WERI-Rb-1 (cell line): ENCODE data around the gene C13orf46.

Experiments used
- DNase-seq: peaks from one replicate; pipeline ENCODE4 v3.0.0-alpha.2; 2020
- H3K27ac ChIP-seq: fragments of 250-450 bp; sonication (Bioruptor Pico); 2 replicates; pipeline ENCODE4 v1.5.1; 2020; ENCODE audit warnings: mild to moderate bottlenecking, moderate library complexity
- H3K27me3 ChIP-seq: fragments of 250-450 bp; sonication (Bioruptor Pico); 2 replicates; pipeline ENCODE4 v1.5.1; 2021; ENCODE audit warnings: mild to moderate bottlenecking, low read depth, moderate library complexity; ENCODE audit not compliant: insufficient read depth, severe bottlenecking
- H3K36me3 ChIP-seq: fragments of 250-450 bp; sonication (Bioruptor Pico); 2 replicates; pipeline ENCODE4 v1.5.1; 2020; ENCODE audit warnings: mild to moderate bottlenecking, moderate library complexity
- H3K4me3 ChIP-seq: 2 replicates; pipeline ENCODE4 v1.5.1; 2011; ENCODE audit warnings: low read depth, mild to moderate bottlenecking, control low read depth, low read length
- H3K9me3 ChIP-seq: fragments of 250-450 bp; sonication (Bioruptor Pico); 2 replicates; pipeline ENCODE4 v1.5.1; 2021; ENCODE audit warnings: mild to moderate bottlenecking, moderate library complexity; ENCODE audit not compliant: severe bottlenecking
- CTCF ChIP-seq: IDR thresholded peaks from 2 replicates; pipeline ENCODE4 v1.5.1; 2011; ENCODE audit warnings: low read depth, mild to moderate bottlenecking, control low read depth, inconsistent platforms, low read length

The C13orf46 gene

GRCh38 chr13:113942591-113943103, 31.2 kb downstream of the C13orf46 start:
- TF ChIP-seq CTCF: no peak
- no peak for DNase-seq
- no peaks in the 10 kb centered on the region for H3K27me3 ChIP-seq
- no peaks in the 10 kb centered on the region for H3K36me3 ChIP-seq
- H3K27ac ChIP-seq: no peak overlapping the region
- peaks cover 4% of the 10 kb centered on the region for H3K9me3 ChIP-seq
- H3K4me3 ChIP-seq: no peak overlapping the region

- Histone ChIP-seq H3K27ac (peak overlapping the region; percentile 34; the same call in 1 of the 2 replicates), H3K4me3 (no peak overlapping the region), H3K27me3 (no peaks in the 10 kb centered on the region), H3K9me3 (peaks cover 4% of the 10 kb centered on the region), H3K36me3 (no peaks in the 10 kb centered on the region)
- no peak for TF ChIP-seq CTCF
- DNase-seq: peak; percentile 49
Observed at GRCh38 chr13:113941571-113942191, 32.2 kb downstream of the C13orf46 start.

DNA sequence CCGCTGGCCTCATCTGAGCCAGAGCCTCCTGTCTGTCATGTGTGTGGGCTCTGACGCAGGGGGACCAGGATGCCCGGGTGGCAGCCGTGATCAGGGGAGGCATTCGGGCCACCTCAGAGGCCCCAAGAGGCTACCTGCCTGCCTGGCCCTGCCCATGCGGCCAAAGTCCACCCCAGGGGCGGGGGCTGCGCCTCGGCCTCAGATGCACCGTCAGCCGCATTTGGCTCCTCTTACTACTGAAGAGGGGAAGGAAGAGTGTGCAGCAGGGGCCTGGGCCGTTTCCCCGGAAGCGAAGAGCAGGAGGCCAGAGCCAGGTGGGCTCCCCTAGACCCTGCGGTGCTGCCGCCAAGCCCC, 34.0 kb downstream of the C13orf46 start:
- no peak for DNase-seq
- no peak overlapping the region for H3K27ac ChIP-seq

DNA sequence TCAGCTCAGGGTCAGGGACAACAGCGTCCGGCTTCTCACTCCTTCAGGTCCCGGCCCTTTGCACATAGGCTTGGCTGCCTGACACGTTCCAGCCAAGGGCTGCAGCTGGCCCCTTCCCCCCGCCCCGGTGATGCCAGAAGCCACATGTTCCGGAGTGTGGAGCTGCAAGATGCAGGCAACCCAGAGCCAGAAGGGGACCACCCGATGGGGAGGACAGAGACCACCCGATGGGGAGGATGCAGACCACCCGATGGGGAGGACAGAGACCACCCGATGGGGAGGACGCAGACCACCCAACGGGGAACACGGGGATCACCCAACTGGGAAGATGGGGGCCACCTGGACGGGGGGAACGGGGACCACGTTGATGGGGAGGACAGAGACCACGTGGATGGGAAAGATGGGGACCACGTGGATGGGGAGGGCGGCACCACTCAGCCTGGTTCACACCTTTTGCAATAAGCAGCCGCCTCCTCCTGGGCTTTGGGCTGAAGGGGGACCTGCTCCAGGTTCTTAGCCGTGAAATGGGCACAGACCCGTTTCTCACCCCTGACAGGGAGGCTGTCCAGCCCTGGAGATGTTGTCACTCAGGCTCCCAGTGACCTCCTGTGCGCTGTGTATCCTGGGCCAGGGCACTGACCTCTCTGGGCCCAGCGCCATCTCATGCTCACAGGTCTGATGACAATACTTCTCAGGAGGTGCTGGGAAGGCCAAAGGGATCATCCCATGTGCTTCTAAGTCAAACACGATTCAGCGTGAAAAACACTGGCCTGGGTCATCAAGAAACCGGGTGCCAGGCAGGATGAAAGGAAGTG, 34.5 kb downstream of the C13orf46 start:
- Histone ChIP-seq H3K27ac (no peak overlapping the region), H3K9me3 (peaks cover 4% of the 10 kb centered on the region), H3K27me3 (no peaks in the 10 kb centered on the region), H3K36me3 (no peaks in the 10 kb centered on the region), H3K4me3 (no peak overlapping the region)
- DNase-seq: no peak
- TF ChIP-seq CTCF: no peak

More for the DNA sequence above, 34.0 kb downstream of the C13orf46 start:
- no peaks in the 10 kb centered on the region for H3K27me3 ChIP-seq
- peaks cover 4% of the 10 kb centered on the region for H3K9me3 ChIP-seq
- no peaks in the 10 kb centered on the region for H3K36me3 ChIP-seq
- TF ChIP-seq CTCF: no peak
- H3K4me3 ChIP-seq: no peak overlapping the region

- Histone ChIP-seq H3K27me3 (no peaks in the 10 kb centered on the region), H3K9me3 (peaks cover 4% of the 10 kb centered on the region), H3K4me3 (no peak overlapping the region), H3K36me3 (no peaks in the 10 kb centered on the region), H3K27ac (no peak overlapping the region)
- DNase-seq: no peak
- no peak for TF ChIP-seq CTCF
Observed at GRCh38 chr13:113938716-113939115, 35.2 kb downstream of the C13orf46 start.
